K562 (cell line): ENCODE measurements around the gene NRM. TPM values are rescaled to one million over a fixed set of nuclear protein-coding genes. Genes with fewer than 3 reads are reported as not detected.

ENCODE experiments used
- ATAC-seq: fragments of 200-7000 bp; cut with Tn5 transposase; 3 replicates; pipeline ENCODE4 v1.9.1; 2020; ENCODE audit warnings: moderate library complexity
- BruUV-seq: library from RNA; stranded (reverse); fragments of 400-500 nt; replicated peaks from 2 replicates; lab custom pipeline; 2021; lab: Mats Ljungman, UMichigan
- CTCF ChIA-PET: fragments of 300-600 bp; formaldehyde crosslinking; extraction: SDS; loops from one replicate; lab custom pipeline; 2021; ENCODE audit warnings: low intra/inter-chr PET ratio; lab: Yijun Ruan, JAX
- POLR2A ChIA-PET: fragments of 300-600, 350-650 bp; sonication (Branson Sonifier 250); formaldehyde crosslinking; extraction: SDS; loops from one replicate; lab custom pipeline; 2021; ENCODE audit warnings: antibody characterized with exemption, inconsistent platforms; lab: Yijun Ruan, JAX
- DNase-seq, 4 experiments: peaks; one replicate each; pipeline versions ENCODE4 v3.0.0 to v3.0.0-alpha.2; 2011 to 2018; ENCODE audit warnings: low spot score in 3 of 4, mixed read lengths in 3 of 4; ENCODE audit errors: extremely low read depth in 1 of 4
- FAIRE-seq: peaks from 2 replicates; lab custom pipeline; 2011; peaks lifted over from hg19 to GRCh38; lab: Jason Lieb, UNC
- H2AFZ ChIP-seq: 2 replicates; pipeline ENCODE4 v1.6.0; 2011; ENCODE audit warnings: low read depth, low read length, control low read depth, inconsistent platforms
- H3K27ac ChIP-seq: fragments of 200-600 bp; 3 replicates; pipeline ENCODE4 v1.8.0; 2011; ENCODE audit warnings: low read depth, mild to moderate bottlenecking, control low read depth, inconsistent platforms, low read length, moderate library complexity, mixed read lengths; ENCODE audit errors: extremely low read depth
- H3K27me3 ChIP-seq, 2 experiments: fragments of 300-600 bp in 1 of 2; 2 replicates in 1 of 2; 3 replicates in 1 of 2; pipeline versions ENCODE4 v1.6.0 to v1.8.0; 2011; ENCODE audit warnings: inconsistent platforms in 2 of 2, low read length in 2 of 2, mild to moderate bottlenecking in 1 of 2, mixed read lengths in 1 of 2, moderate library complexity in 1 of 2; ENCODE audit not compliant: control insufficient read depth in 2 of 2, insufficient read depth in 2 of 2
- H3K36me3 ChIP-seq: fragments of 300-600 bp; 3 replicates; pipeline ENCODE4 v1.8.0; 2011; ENCODE audit warnings: mild to moderate bottlenecking, low read length, inconsistent platforms; ENCODE audit not compliant: control insufficient read depth, insufficient read depth
- H3K4me1 ChIP-seq, 2 experiments: fragments of 200-600 bp in 1 of 2; replicated peaks in 1 of 2; 2 replicates in 1 of 2; 3 replicates in 1 of 2; pipeline versions ENCODE4 v1.5.1 to v1.8.0; 2011; ENCODE audit warnings: inconsistent platforms in 2 of 2, low read length in 2 of 2, mild to moderate bottlenecking in 1 of 2, mixed read lengths in 1 of 2, moderate library complexity in 1 of 2; ENCODE audit not compliant: control insufficient read depth in 2 of 2, insufficient read depth in 2 of 2
- H3K4me2 ChIP-seq: 2 replicates; pipeline ENCODE4 v1.6.1; 2011; ENCODE audit warnings: low read length, control low read depth, inconsistent platforms, mixed read lengths; ENCODE audit not compliant: insufficient read depth
- H3K4me3 ChIP-seq: fragments of 200-600 bp; sonication (generic), shearing (Covaris generic); 2 replicates; pipeline ENCODE4 v1.5.1; 2016; ENCODE audit warnings: control low read depth, inconsistent platforms
- H3K79me2 ChIP-seq: fragments of 200-600 bp; 3 replicates; pipeline ENCODE4 v1.8.0; 2011; ENCODE audit warnings: low read length, inconsistent platforms; ENCODE audit not compliant: control insufficient read depth, insufficient read depth
- H3K9ac ChIP-seq, 2 experiments: 2 replicates each; pipeline versions ENCODE4 v1.6.0 to v1.6.1; 2011; ENCODE audit warnings: low read depth in 2 of 2, low read length in 2 of 2, control low read depth in 1 of 2, inconsistent platforms in 1 of 2, mild to moderate bottlenecking in 1 of 2, mixed read lengths in 1 of 2; ENCODE audit not compliant: insufficient read depth in 1 of 2
- H3K9me1 ChIP-seq: one replicate; pipeline ENCODE4 v1.6.0; 2011; ENCODE audit warnings: inconsistent platforms, mild to moderate bottlenecking, low read length, moderate library complexity; ENCODE audit not compliant: control insufficient read depth, insufficient read depth
- H3K9me3 ChIP-seq: replicated peaks from 2 replicates; pipeline ENCODE4 v1.5.1; 2011; ENCODE audit warnings: low read depth, low read length, inconsistent platforms; ENCODE audit not compliant: control insufficient read depth, insufficient read depth
- H4K20me1 ChIP-seq: replicated peaks from 2 replicates; pipeline ENCODE4 v1.6.1; 2011; ENCODE audit warnings: low read length, inconsistent platforms, mixed read lengths; ENCODE audit not compliant: control insufficient read depth, insufficient read depth
- BCLAF1 ChIP-seq, 2 experiments: fragments of 450-650 bp in 1 of 2; IDR thresholded peaks; 2 replicates each; pipeline ENCODE4 v1.6.1; 2011 to 2017; ENCODE audit warnings: low read depth in 2 of 2, antibody characterized with exemption in 1 of 2, borderline replicate concordance in 1 of 2, low read length in 1 of 2, mild to moderate bottlenecking in 1 of 2, mixed read lengths in 1 of 2; ENCODE audit not compliant: control insufficient read depth in 1 of 2
- GATA2 ChIP-seq: sonication (generic); formaldehyde crosslinking; IDR thresholded peaks from 2 replicates; pipeline ENCODE4 v1.4.0; 2020; ENCODE audit warnings: mild to moderate bottlenecking, missing genetic modification reagents
- ILK ChIP-seq: fragments of 450-650 bp; IDR thresholded peaks from 2 replicates; pipeline ENCODE4 v1.6.1; 2016; ENCODE audit warnings: missing genetic modification characterization, low read depth, mild to moderate bottlenecking, missing compliant biosample characterization, moderate library complexity, borderline replicate concordance
- NBN ChIP-seq: fragments of 450-650 bp; IDR thresholded peaks from 2 replicates; pipeline ENCODE4 v1.6.1; 2016; ENCODE audit warnings: low read depth, mild to moderate bottlenecking
- NFE2L1 ChIP-seq: fragments of 450-650 bp; IDR thresholded peaks from 2 replicates; pipeline ENCODE4 v1.6.1; 2016; ENCODE audit warnings: missing genetic modification characterization, low read depth, mild to moderate bottlenecking, missing compliant biosample characterization, moderate library complexity, borderline replicate concordance
- SNIP1 ChIP-seq: fragments of 450-650 bp; IDR thresholded peaks from 2 replicates; pipeline ENCODE4 v1.7.1; 2017; ENCODE audit warnings: low read depth, mild to moderate bottlenecking
- STAT5B ChIP-seq: fragments of 250-450 bp; sonication (Bioruptor Pico); IDR thresholded peaks from 2 replicates; pipeline ENCODE4 v1.8.0; 2021; ENCODE audit warnings: mild to moderate bottlenecking, inconsistent platforms
- in situ Hi-C: fragments of 300-500 bp; cut with MboI; formaldehyde crosslinking; loops from 4 replicates; pipeline ENCODE4 v1.15.0; 2018; ENCODE audit warnings: inconsistent platforms, mixed read lengths
- intact Hi-C: fragments of 100-400 bp; cut with micrococcal nuclease; formaldehyde crosslinking; loops from 2 replicates; pipeline ENCODE4 v1.14.2; 2022
- polyA plus RNA-seq, 8 experiments: library from polyadenylated mRNA; depleted of rRNA in 4 of 8; stranded (reverse) in 5 of 8; unstranded in 3 of 8; fragments of >200 nt; fragmentation: Nextera tagmentation in 2 of 8; fragmentation: Illumina TruSeq in 1 of 8; extraction: Ambion mirVana in 2 of 8; extraction: Trizol in 1 of 8; gene quantifications; 2 replicates each; pipeline versions ENCODE4 v1.2.1 to v1.2.3, GENCODE V29; 2011 to 2014; ENCODE audit warnings: inconsistent platforms in 1 of 8, missing spikeins in 1 of 8
- total RNA-seq, 7 experiments: library from RNA; depleted of rRNA in 6 of 7; stranded (reverse); fragments of >200 nt in 6 of 7; fragmentation: Illumina TruSeq in 2 of 7; extraction: Trizol in 2 of 7; gene quantifications; 2 replicates each; pipeline versions ENCODE4 v1.2.1 to v1.2.3, GENCODE V29; 2011 to 2021; ENCODE audit warnings: low replicate concordance in 1 of 7
- TF ChIP-seq, protein P1 (sequence below): fragments of 250-450 bp; sonication (Bioruptor Pico); IDR thresholded peaks from 2 replicates; pipeline ENCODE4 v1.5.0; 2020; ENCODE audit warnings: mild to moderate bottlenecking

The NRM gene
- total and polyA plus RNA-seq, 9 of the 15 experiments (the other 6 are each of a cell fraction or from before 2014, with no cell fraction given) = 9.7 to 58.2 (median 18.1) TPM

GRCh38 chr6:30657454-30657853 is 33.3 kb downstream of the NRM start:
- CTCF ChIA-PET = no interaction called here
- ATAC-seq (no peak), DNase-seq (no peak), FAIRE-seq (no peak)
- Histone ChIP-seq H3K79me2 (no peaks in the 10 kb centered on the region), H3K9me3 (no peaks in the 10 kb centered on the region), H2AFZ (no peak overlapping the region), H3K27me3 (no peaks in the 10 kb centered on the region), H3K9ac (no peak overlapping the region), H3K4me2 (no peak overlapping the region), H3K36me3 (peaks cover 87% of the 10 kb centered on the region), H4K20me1 (no peaks in the 10 kb centered on the region), H3K4me3 (no peak overlapping the region), H3K4me1 (no peaks in the 10 kb centered on the region; a peak in 1 of 5 replicates), H3K27ac (no peak overlapping the region), H3K9me1 (no peaks in the 10 kb centered on the region)
- TF ChIP-seq SNIP1 (no peak), GATA2 (no peak), STAT5B (CRISPR knock-in tag) (no peak), NBN (no peak), NFE2L1 (no peak), ILK (tag) (no peak), BCLAF1 (IDR thresholded peaks at IDR 0.05; ENCODE audit: borderline replicate concordance in 1 of 2, control insufficient read depth in 1 of 2, low read depth in 2 of 2, low read length in 1 of 2) (no peak)
- TF ChIP-seq, protein P1, sequence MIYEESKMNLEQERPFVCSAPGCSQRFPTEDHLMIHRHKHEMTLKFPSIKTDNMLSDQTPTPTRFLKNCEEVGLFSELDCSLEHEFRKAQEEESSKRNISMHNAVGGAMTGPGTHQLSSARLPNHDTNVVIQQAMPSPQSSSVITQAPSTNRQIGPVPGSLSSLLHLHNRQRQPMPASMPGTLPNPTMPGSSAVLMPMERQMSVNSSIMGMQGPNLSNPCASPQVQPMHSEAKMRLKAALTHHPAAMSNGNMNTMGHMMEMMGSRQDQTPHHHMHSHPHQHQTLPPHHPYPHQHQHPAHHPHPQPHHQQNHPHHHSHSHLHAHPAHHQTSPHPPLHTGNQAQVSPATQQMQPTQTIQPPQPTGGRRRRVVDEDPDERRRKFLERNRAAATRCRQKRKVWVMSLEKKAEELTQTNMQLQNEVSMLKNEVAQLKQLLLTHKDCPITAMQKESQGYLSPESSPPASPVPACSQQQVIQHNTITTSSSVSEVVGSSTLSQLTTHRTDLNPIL = no peak
- in situ Hi-C loops = no loop called here
- intact Hi-C loops = no loop called here
- BruUV-seq = no TSS peak
- POLR2A ChIA-PET = interaction anchor here (1.2 to 2.5 kb wide), 5 partner anchors 10 to 43 kb away, joined by 4 to 9 read pairs (median 5); partner anchors contain the start of genes C6orf136 and MRPS18B
